ENCODE measurements around the gene EP300.

- TF ChIP-seq CTCF (IDR thresholded peaks at IDR 0.05), result peak; percentile 27
- TF ChIP-seq EZH2phosphoT487 (IDR thresholded peaks at IDR 0.05), result no peak
Observed at GRCh38 chr22:41092023-41092817, at the start of gene EP300.

All from neural progenitor cell (in vitro differentiated cells).